UCSD-AML1 (cell line): Measurements from ENCODE around the gene AQP4.

Experiments
- DNase-seq: peaks from one replicate; lab custom pipeline; 2025; ENCODE audit not compliant: unreplicated experiment; lab: John Stamatoyannopoulos, UW

AQP4 gene

GRCh38 chr18:26865557-26865956 is at the start of gene AQP4:
Gene AQP4, minus strand, starts transcription at chr18:26865707. Its CDS starts 18 bp downstream, at chr18:26865689.
- no peak for DNase-seq

- no peak for DNase-seq
Measured at GRCh38 chr18:26911840-26912239, 46.3 kb upstream of the AQP4 start.

GRCh38 chr18:26909599-26910290 is 44.2 kb upstream of the AQP4 start:
- DNase-seq, result no peak

- no peak for DNase-seq
Measured at GRCh38 chr18:26908906-26909305, 43.4 kb upstream of the AQP4 start.

- no peak for DNase-seq
Measured at GRCh38 chr18:26902291-26902690, 36.8 kb upstream of the AQP4 start.

- DNase-seq, result no peak
Measured at GRCh38 chr18:26901020-26901419, 35.5 kb upstream of the AQP4 start.

- no peak for DNase-seq
Measured at GRCh38 chr18:26894426-26894825, 28.9 kb upstream of the AQP4 start.

GRCh38 chr18:26893996-26894395 is 28.5 kb upstream of the AQP4 start:
- DNase-seq, result no peak

- no peak for DNase-seq
Measured at GRCh38 chr18:26888259-26888658, 22.8 kb upstream of the AQP4 start.

GRCh38 chr18:26875040-26875654 is 9.6 kb upstream of the AQP4 start:
- DNase-seq, result no peak

- no peak for DNase-seq
Measured at GRCh38 chr18:26874283-26874682, 8.8 kb upstream of the AQP4 start.

GRCh38 chr18:26869640-26870039 is 4.1 kb upstream of the AQP4 start:
- DNase-seq, result no peak

- DNase-seq, result no peak
Measured at GRCh38 chr18:26868968-26869586, 3.6 kb upstream of the AQP4 start.

- DNase-seq, result no peak
Measured at GRCh38 chr18:26867471-26867870, 2.0 kb upstream of the AQP4 start.

- DNase-seq, result no peak
Measured at GRCh38 chr18:26864658-26865057, 849 bp downstream of the AQP4 start.

- DNase-seq, result no peak
Measured at GRCh38 chr18:26863921-26864497, 1.5 kb downstream of the AQP4 start.

- no peak for DNase-seq
Measured at GRCh38 chr18:26863122-26863879, 2.2 kb downstream of the AQP4 start.

- DNase-seq, result no peak
Measured at GRCh38 chr18:26862084-26862483, 3.4 kb downstream of the AQP4 start.

- DNase-seq, result no peak
Measured at GRCh38 chr18:26854292-26854881, 11.1 kb downstream of the AQP4 start.

- DNase-seq, result no peak
Measured at GRCh38 chr18:26853401-26853800, 12.1 kb downstream of the AQP4 start.

GRCh38 chr18:26843760-26844159 is 21.7 kb downstream of the AQP4 start:
- DNase-seq, result no peak
